Astrocyte of the cerebellum (primary cell): ENCODE measurements around the gene ZNF800.

ENCODE experiments used
- DNase-seq: peaks from one replicate; pipeline ENCODE4 v3.0.0-alpha.2; 2011; ENCODE audit warnings: low read depth
- H3K4me3 ChIP-seq: 2 replicates; pipeline ENCODE4 v1.5.1; 2011; ENCODE audit warnings: mild to moderate bottlenecking, low read depth, low read length, moderate library complexity
- in situ Hi-C: cut with HindIII; loops from 2 replicates; pipeline ENCODE4 v1.10.0; 2017; ENCODE audit warnings: low sequenced_read_pairs
- TF ChIP-seq, protein P1 (sequence below): IDR thresholded peaks from 2 replicates; pipeline ENCODE4 v1.5.1; 2012; ENCODE audit warnings: low read length, low read depth, moderate library complexity, mild to moderate bottlenecking; ENCODE audit errors: missing control alignments

The ZNF800 gene

DNA sequence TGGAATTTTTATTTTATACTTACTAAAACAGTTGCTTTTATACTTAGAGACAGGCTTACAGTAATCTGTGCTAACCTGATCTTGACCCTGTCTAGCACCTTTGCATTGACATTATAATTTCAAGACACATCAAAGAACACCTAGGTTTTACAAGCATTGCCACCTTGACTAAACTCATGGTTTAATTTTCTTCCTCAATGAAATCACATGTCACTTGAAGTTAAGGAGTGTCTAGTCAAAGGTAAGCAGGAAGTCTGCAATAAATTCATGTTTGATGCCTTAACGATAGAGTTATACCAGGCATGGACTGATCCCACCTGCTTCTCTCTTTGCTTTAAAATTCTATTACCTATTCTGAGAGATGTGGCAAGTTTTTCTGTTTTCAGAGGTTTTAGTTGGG is 62.4 kb downstream of the ZNF800 start:
- no peak overlapping the region for H3K4me3 ChIP-seq
- DNase-seq: no peak
- TF ChIP-seq, protein P1, sequence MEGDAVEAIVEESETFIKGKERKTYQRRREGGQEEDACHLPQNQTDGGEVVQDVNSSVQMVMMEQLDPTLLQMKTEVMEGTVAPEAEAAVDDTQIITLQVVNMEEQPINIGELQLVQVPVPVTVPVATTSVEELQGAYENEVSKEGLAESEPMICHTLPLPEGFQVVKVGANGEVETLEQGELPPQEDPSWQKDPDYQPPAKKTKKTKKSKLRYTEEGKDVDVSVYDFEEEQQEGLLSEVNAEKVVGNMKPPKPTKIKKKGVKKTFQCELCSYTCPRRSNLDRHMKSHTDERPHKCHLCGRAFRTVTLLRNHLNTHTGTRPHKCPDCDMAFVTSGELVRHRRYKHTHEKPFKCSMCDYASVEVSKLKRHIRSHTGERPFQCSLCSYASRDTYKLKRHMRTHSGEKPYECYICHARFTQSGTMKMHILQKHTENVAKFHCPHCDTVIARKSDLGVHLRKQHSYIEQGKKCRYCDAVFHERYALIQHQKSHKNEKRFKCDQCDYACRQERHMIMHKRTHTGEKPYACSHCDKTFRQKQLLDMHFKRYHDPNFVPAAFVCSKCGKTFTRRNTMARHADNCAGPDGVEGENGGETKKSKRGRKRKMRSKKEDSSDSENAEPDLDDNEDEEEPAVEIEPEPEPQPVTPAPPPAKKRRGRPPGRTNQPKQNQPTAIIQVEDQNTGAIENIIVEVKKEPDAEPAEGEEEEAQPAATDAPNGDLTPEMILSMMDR: no peak
- in situ Hi-C loops: no loop called here

DNA sequence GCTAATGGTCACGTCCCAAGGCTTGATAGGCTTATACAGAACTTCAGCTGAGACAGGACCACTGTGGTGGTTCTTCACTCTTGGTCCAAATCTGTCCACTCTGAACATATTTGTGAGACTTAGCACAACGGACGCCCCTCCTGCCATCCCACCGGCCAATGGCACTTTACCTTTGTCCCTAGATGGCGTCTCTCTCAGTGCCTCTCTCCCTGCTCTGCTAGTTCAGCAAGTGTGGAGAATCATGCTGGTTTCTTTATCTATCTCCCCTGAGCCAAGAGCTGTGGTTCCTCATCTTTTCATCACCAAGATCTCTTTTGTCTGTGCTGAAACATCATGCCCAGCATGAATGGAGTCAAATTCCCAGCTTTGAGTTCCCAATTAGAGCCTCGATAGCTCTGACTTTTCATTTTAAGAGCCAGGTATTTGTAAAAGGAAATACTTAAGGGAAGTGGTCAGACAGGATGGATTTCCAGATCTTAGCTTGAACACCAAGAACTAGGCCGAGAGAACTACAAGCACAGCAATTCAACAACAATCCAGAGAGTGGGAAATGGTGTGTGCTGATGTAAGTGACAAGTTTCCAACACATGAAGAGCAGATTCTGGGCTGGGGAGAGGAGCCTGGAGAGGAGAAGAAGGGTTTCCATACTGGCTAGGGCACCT is 69.5 kb downstream of the ZNF800 start:
- in situ Hi-C loops: no loop called here
- TF ChIP-seq, protein P1: no peak
- no peak for DNase-seq
- no peak overlapping the region for H3K4me3 ChIP-seq

DNA sequence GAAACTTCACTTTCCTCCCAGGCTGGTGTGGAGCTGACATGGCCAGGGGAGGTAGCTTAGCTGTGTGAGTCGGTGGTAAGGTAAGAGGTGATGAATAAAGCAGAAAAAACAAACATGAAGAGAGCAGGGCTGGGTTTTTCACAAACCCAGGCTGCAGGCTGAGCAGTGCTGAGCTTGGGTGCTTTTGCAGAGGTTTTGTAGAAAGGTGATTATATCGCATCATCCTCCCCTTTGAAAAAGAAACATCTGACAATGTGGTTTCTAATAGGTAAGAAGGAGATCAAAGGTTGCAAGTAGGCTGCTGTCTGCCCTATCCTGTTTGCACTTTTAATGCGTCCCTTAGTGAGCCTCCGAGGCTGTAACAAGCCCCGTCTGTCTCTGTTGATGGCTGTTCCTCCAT is 70.2 kb downstream of the ZNF800 start:
- DNase-seq: no peak
- TF ChIP-seq, protein P1: no peak
- no peak overlapping the region for H3K4me3 ChIP-seq
- in situ Hi-C loops: no loop called here

DNA sequence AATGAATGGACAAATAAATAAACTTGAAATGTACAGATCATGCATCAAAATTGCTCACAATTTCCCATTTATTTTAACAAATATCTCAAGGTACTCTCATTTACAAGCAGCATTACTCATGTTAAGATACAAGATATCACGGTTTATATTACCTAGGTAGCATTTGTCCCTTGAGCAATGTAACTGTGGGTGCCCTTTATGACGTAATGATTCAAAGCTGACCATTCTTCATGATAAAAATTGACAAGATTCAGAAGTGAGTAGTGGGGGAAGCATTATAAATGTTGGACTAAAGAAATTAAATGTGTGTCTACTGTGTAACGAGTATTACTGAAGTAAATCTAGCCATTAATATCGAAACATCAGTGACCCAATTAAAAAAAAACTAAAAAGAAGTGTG is 71.5 kb downstream of the ZNF800 start:
- in situ Hi-C loops: no loop called here
- TF ChIP-seq, protein P1: no peak
- no peak for DNase-seq

More for the DNA sequence above, 71.5 kb downstream of the ZNF800 start:
- no peak overlapping the region for H3K4me3 ChIP-seq
